Activated CD4-positive, alpha-beta T cell treated with anti-CD3 and anti-CD28 coated beads for 36 hours (primary cell): ENCODE measurements around the gene AGPAT2. TPM values are rescaled to one million over a fixed set of nuclear protein-coding genes. Genes with fewer than 3 reads are reported as not detected.

ENCODE experiments used
- ATAC-seq: fragments of 200-7000 bp; cut with Tn5 transposase; one replicate; pipeline ENCODE4 v1.10.0; 2021; ENCODE audit warnings: mild to moderate bottlenecking, moderate library complexity
- CTCF ChIA-PET: fragments of 350-600 bp; sonication (Branson Sonifier 250); formaldehyde crosslinking; loops from one replicate; lab custom pipeline; 2021; ENCODE audit warnings: antibody characterized with exemption; lab: Charles Lee
- POLR2A ChIA-PET: fragments of 350-600 bp; sonication (Branson Sonifier 250); formaldehyde crosslinking; loops from one replicate; lab custom pipeline; 2021; ENCODE audit warnings: antibody characterized with exemption, inconsistent platforms; lab: Charles Lee
- DNase-seq: peaks from one replicate; pipeline ENCODE4 v3.0.0-alpha.2; 2020
- H3K27ac Mint-ChIP-seq: one replicate; pipeline ENCODE4 v1.8.0; 2021; ENCODE audit warnings: mixed read lengths
- H3K27me3 Mint-ChIP-seq: one replicate; pipeline ENCODE4 v1.8.0; 2021; ENCODE audit warnings: mixed read lengths
- H3K36me3 Mint-ChIP-seq: one replicate; pipeline ENCODE4 v1.8.0; 2021; ENCODE audit warnings: low read depth, mixed read lengths
- H3K4me1 Mint-ChIP-seq: one replicate; pipeline ENCODE4 v1.8.0; 2021; ENCODE audit warnings: mixed read lengths
- H3K4me3 Mint-ChIP-seq: one replicate; pipeline ENCODE4 v1.8.0; 2021; ENCODE audit warnings: mild to moderate bottlenecking, moderate library complexity, mixed read lengths
- H3K9me3 Mint-ChIP-seq: one replicate; pipeline ENCODE4 v1.8.0; 2021; ENCODE audit warnings: low read depth, mixed read lengths
- intact Hi-C, 2 experiments: fragments of 100-400 bp; cut with DNase I in 1 of 2; cut with micrococcal nuclease in 1 of 2; formaldehyde crosslinking; loops; one replicate each; pipeline versions ENCODE4 v1.14.2 to v1.15.1; 2022 to 2024; cut with DNase I, micrococcal nuclease
- total RNA-seq, 2 experiments: library from RNA; stranded (reverse); gene quantifications; one replicate each; pipeline ENCODE4 v1.2.3, GENCODE V29; 2021

Gene AGPAT2
- total RNA-seq, 2 experiments from 2014 or later, result 9.0 to 10.4 TPM

- ATAC-seq (no peak), DNase-seq (no peak)
- Mint-ChIP-seq H3K27ac (no peak overlapping the region), H3K36me3 (no peaks in the 10 kb centered on the region), H3K4me1 (peaks cover 20% of the 10 kb centered on the region), H3K4me3 (no peak overlapping the region), H3K27me3 (peaks cover 17% of the 10 kb centered on the region), H3K9me3 (no peaks in the 10 kb centered on the region)
- POLR2A ChIA-PET, result interaction anchor here (1.2 kb wide), 1 partner anchor 28 kb away, joined by 4 read pairs; no protein-coding TSS in a partner anchor
- intact Hi-C loops, result loop anchor here (2.0 to 5.0 kb wide), 2 partner anchors 28 to 793 kb away; partner anchors contain the start of gene CAMSAP1 (in 1 of the 2)
- CTCF ChIA-PET, result interaction anchor here (0.6 to 1.8 kb wide), 4 partner anchors 14 to 346 kb away, joined by 3 to 5 read pairs (median 4); no protein-coding TSS in a partner anchor
These were observed 13.0 kb upstream of the AGPAT2 start for GRCh38 chr9:136700304-136700703.

GRCh38 chr9:136698635-136699246 lies 11.5 kb upstream of the AGPAT2 start:
- peaks cover 15% of the 10 kb centered on the region for H3K27me3 Mint-ChIP-seq
- DNase-seq (no peak), ATAC-seq (no peak)
- POLR2A ChIA-PET, result interaction anchor here (0.7 kb wide), 1 partner anchor 546 kb away, joined by 5 read pairs; no protein-coding TSS in a partner anchor
- no peaks in the 10 kb centered on the region for H3K36me3 Mint-ChIP-seq
- H3K27ac Mint-ChIP-seq, result no peak overlapping the region
- H3K4me3 Mint-ChIP-seq, result no peak overlapping the region
- CTCF ChIA-PET, result interaction anchor here (0.6 to 1.0 kb wide), 3 partner anchors 24 to 331 kb away, joined by 3 to 4 read pairs (median 3); no protein-coding TSS in a partner anchor
- no peaks in the 10 kb centered on the region for H3K9me3 Mint-ChIP-seq
- intact Hi-C loops, result no loop called here
- H3K4me1 Mint-ChIP-seq, result peaks cover 20% of the 10 kb centered on the region

GRCh38 chr9:136697821-136698526 lies 10.7 kb upstream of the AGPAT2 start:
- ChIA-PET CTCF (interaction anchor here (0.6 to 1.4 kb wide), 5 partner anchors 23 to 485 kb away, joined by 3 to 4 read pairs (median 3); no protein-coding TSS in a partner anchor), POLR2A (interaction anchor here (0.7 kb wide), 1 partner anchor 546 kb away, joined by 5 read pairs; no protein-coding TSS in a partner anchor)
- Mint-ChIP-seq H3K4me1 (peaks cover 20% of the 10 kb centered on the region), H3K36me3 (no peaks in the 10 kb centered on the region), H3K9me3 (no peaks in the 10 kb centered on the region), H3K4me3 (no peak overlapping the region), H3K27ac (no peak overlapping the region), H3K27me3 (peaks cover 15% of the 10 kb centered on the region)
- intact Hi-C loops, result no loop called here
- DNase-seq (no peak), ATAC-seq (no peak)

- no peak for DNase-seq
- H3K27ac Mint-ChIP-seq, result no peak overlapping the region
- intact Hi-C loops, result no loop called here
- no peaks in the 10 kb centered on the region for H3K9me3 Mint-ChIP-seq
- POLR2A ChIA-PET, result no interaction called here
- H3K27me3 Mint-ChIP-seq, result peaks cover 15% of the 10 kb centered on the region
- H3K4me3 Mint-ChIP-seq, result no peak overlapping the region
- no peaks in the 10 kb centered on the region for H3K36me3 Mint-ChIP-seq
- CTCF ChIA-PET, result interaction anchor here (1.4 kb wide), 1 partner anchor 25 kb away, joined by 3 read pairs; no protein-coding TSS in a partner anchor
- no peak for ATAC-seq
- H3K4me1 Mint-ChIP-seq, result peaks cover 19% of the 10 kb centered on the region
These were observed 10.0 kb upstream of the AGPAT2 start for GRCh38 chr9:136697146-136697820.

- DNase-seq, result no peak
- ChIA-PET POLR2A (no interaction called here), CTCF (no interaction called here)
- no peaks in the 10 kb centered on the region for H3K9me3 Mint-ChIP-seq
- H3K4me3 Mint-ChIP-seq, result no peak overlapping the region
- ATAC-seq, result no peak
- H3K36me3 Mint-ChIP-seq, result no peaks in the 10 kb centered on the region
- intact Hi-C loops, result no loop called here
- peaks cover 14% of the 10 kb centered on the region for H3K4me1 Mint-ChIP-seq
- H3K27me3 Mint-ChIP-seq, result peaks cover 13% of the 10 kb centered on the region
- no peak overlapping the region for H3K27ac Mint-ChIP-seq
These were observed 9.2 kb upstream of the AGPAT2 start for GRCh38 chr9:136696502-136696901.

- H3K9me3 Mint-ChIP-seq, result no peaks in the 10 kb centered on the region
- H3K4me1 Mint-ChIP-seq, result peaks cover 9% of the 10 kb centered on the region
- no peak overlapping the region for H3K27ac Mint-ChIP-seq
- ATAC-seq (no peak), DNase-seq (no peak)
- no peaks in the 10 kb centered on the region for H3K36me3 Mint-ChIP-seq
- CTCF ChIA-PET, result no interaction called here
- POLR2A ChIA-PET, result no interaction called here
- H3K4me3 Mint-ChIP-seq, result no peak overlapping the region
- intact Hi-C loops, result no loop called here
- H3K27me3 Mint-ChIP-seq, result peaks cover 13% of the 10 kb centered on the region
These were observed 8.7 kb upstream of the AGPAT2 start for GRCh38 chr9:136695955-136696354.

GRCh38 chr9:136695435-136695895 lies 8.2 kb upstream of the AGPAT2 start:
- POLR2A ChIA-PET, result no interaction called here
- peaks cover 13% of the 10 kb centered on the region for H3K27me3 Mint-ChIP-seq
- H3K36me3 Mint-ChIP-seq, result no peaks in the 10 kb centered on the region
- H3K4me3 Mint-ChIP-seq, result no peak overlapping the region
- no peak overlapping the region for H3K27ac Mint-ChIP-seq
- CTCF ChIA-PET, result no interaction called here
- peaks cover 4% of the 10 kb centered on the region for H3K4me1 Mint-ChIP-seq
- H3K9me3 Mint-ChIP-seq, result no peaks in the 10 kb centered on the region
- no peak for ATAC-seq
- intact Hi-C loops, result no loop called here
- no peak for DNase-seq

GRCh38 chr9:136694872-136695247 lies 7.6 kb upstream of the AGPAT2 start:
- Mint-ChIP-seq H3K4me1 (no peaks in the 10 kb centered on the region), H3K36me3 (no peaks in the 10 kb centered on the region), H3K27ac (no peak overlapping the region), H3K4me3 (no peak overlapping the region), H3K27me3 (peaks cover 9% of the 10 kb centered on the region), H3K9me3 (no peaks in the 10 kb centered on the region)
- ATAC-seq, result no peak
- intact Hi-C loops, result loop anchor here in 1 of 2 experiments (1.0 kb wide), 1 partner anchor 210 kb away; no protein-coding TSS in a partner anchor
- DNase-seq, result no peak
- ChIA-PET CTCF (interaction anchor here (0.8 kb wide), 1 partner anchor 69 kb away, joined by 3 read pairs; no protein-coding TSS in a partner anchor), POLR2A (no interaction called here)

GRCh38 chr9:136694163-136694871 lies 7.1 kb upstream of the AGPAT2 start:
- Mint-ChIP-seq H3K4me3 (no peak overlapping the region), H3K36me3 (no peaks in the 10 kb centered on the region), H3K27ac (no peak overlapping the region), H3K4me1 (no peaks in the 10 kb centered on the region), H3K9me3 (no peaks in the 10 kb centered on the region), H3K27me3 (peaks cover 9% of the 10 kb centered on the region)
- ATAC-seq, result peak; percentile 82
- DNase-seq, result peak; percentile 74
- ChIA-PET CTCF (interaction anchor here (0.7 to 1.3 kb wide), 3 partner anchors 46 to 210 kb away, joined by 3 to 4 read pairs (median 3); no protein-coding TSS in a partner anchor), POLR2A (no interaction called here)
- intact Hi-C loops, result loop anchor here in 1 of 2 experiments (1.0 kb wide), 1 partner anchor 209 kb away; no protein-coding TSS in a partner anchor

GRCh38 chr9:136693490-136694162 lies 6.4 kb upstream of the AGPAT2 start:
- CTCF ChIA-PET, result interaction anchor here (0.6 to 1.3 kb wide), 3 partner anchors 47 to 209 kb away, joined by 3 to 4 read pairs (median 3); no protein-coding TSS in a partner anchor
- Mint-ChIP-seq H3K9me3 (no peaks in the 10 kb centered on the region), H3K27ac (no peak overlapping the region), H3K4me3 (no peak overlapping the region), H3K27me3 (peaks cover 10% of the 10 kb centered on the region), H3K4me1 (no peaks in the 10 kb centered on the region), H3K36me3 (no peaks in the 10 kb centered on the region)
- DNase-seq (peak; percentile 55), ATAC-seq (peak; percentile 42)
- POLR2A ChIA-PET, result no interaction called here
- intact Hi-C loops, result loop anchor here in 1 of 2 experiments (1.0 kb wide), 1 partner anchor 208 kb away; no protein-coding TSS in a partner anchor
